ENCODE data around the gene LMOD1.

GRCh38 chr1:201990427-201990826 is 44.1 kb upstream of the LMOD1 start:
- no peak for TF ChIP-seq CTCF (IDR thresholded peaks at IDR 0.05; ENCODE audit: control extremely low read depth in 1 of 3, insufficient read depth in 1 of 3, low read depth in 1 of 3, low read length in 3 of 3)
- no peak for TF ChIP-seq HDAC2 (IDR thresholded peaks at IDR 0.05; ENCODE audit: borderline replicate concordance in 1 of 2, low read depth in 2 of 2, low read length in 2 of 2)
- TF ChIP-seq MAX (IDR thresholded peaks at IDR 0.05) = no peak
- TF ChIP-seq CTBP2 (IDR thresholded peaks at IDR 0.05; ENCODE audit: borderline replicate concordance, insufficient read depth, insufficient read length, low read length) = no peak
- no peak for TF ChIP-seq POLR2A (IDR thresholded peaks at IDR 0.05; ENCODE audit: control extremely low read depth in 1 of 2, low read depth in 2 of 2, low read length in 2 of 2)
- no peak for TF ChIP-seq JUND (IDR thresholded peaks at IDR 0.05; ENCODE audit: low read length)
